Glomerular visceral epithelial cell (primary cell): ENCODE results near the gene CFAP70.
"Not testable (repeated sequence)": the region's sequence is repeated elsewhere in the genome, so short reads cannot be mapped to it uniquely, and the experiment has no call there.

Source experiments
- DNase-seq: peaks from one replicate; pipeline ENCODE4 v3.0.0-alpha.2; 2016; ENCODE audit errors: extremely low spot score

The CFAP70 gene

GRCh38 chr10:73358331-73359279 lies at the start of gene CFAP70:
Gene CFAP70, minus strand, starts transcription at chr10:73358864. Its CDS starts 4,068 bp downstream, at chr10:73354796.
- peak; percentile 96 for DNase-seq

- peak; percentile 11 for DNase-seq
Observed at GRCh38 chr10:73408061-73408460, 49.4 kb upstream of the CFAP70 start.

GRCh38 chr10:73407495-73407894 lies 48.8 kb upstream of the CFAP70 start:
- DNase-seq = no peak

DNA sequence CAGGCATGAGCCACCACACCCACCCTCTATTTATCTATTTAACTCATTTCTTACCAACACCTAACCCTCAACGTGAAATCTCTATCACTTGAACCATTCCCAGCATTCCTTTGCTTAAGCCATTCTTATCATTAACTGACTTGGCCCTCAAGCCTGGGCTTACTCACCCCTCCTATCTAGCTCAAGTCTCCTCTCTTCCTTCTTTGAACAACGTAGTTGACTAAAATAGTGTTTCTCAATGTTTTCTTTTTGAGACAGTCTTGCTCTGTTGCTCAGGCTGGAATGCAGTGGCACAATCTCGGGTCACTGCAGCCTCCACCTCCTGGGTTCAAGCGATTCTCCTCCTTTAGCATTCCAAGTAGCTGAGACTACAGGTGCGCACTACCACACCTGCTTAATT lies 48.2 kb upstream of the CFAP70 start:
- no peak for DNase-seq

GRCh38 chr10:73405556-73405955 lies 46.9 kb upstream of the CFAP70 start:
- no peak for DNase-seq

DNA sequence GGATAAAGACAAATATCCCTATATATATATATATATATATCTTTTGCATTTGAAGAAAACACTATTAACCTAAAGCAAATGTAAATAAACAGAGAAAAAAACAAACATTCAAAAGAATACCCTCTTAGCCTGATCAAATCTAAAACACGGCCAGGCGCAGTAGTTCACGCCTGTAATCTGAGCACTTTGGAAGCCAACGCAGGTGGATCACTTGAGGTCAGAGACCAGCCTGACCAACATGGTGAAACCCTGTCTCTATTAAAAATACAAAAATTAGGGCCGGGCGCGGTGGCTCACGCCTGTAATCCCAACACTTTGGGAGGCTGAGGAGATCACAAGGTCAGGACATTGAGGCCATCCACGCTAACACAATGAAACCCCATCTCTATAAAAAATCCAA lies 46.0 kb upstream of the CFAP70 start:
- DNase-seq = no peak

- no peak for DNase-seq
Observed at GRCh38 chr10:73401636-73402035, 43.0 kb upstream of the CFAP70 start.

GRCh38 chr10:73399063-73399462 lies 40.4 kb upstream of the CFAP70 start:
- DNase-seq = no peak

DNA sequence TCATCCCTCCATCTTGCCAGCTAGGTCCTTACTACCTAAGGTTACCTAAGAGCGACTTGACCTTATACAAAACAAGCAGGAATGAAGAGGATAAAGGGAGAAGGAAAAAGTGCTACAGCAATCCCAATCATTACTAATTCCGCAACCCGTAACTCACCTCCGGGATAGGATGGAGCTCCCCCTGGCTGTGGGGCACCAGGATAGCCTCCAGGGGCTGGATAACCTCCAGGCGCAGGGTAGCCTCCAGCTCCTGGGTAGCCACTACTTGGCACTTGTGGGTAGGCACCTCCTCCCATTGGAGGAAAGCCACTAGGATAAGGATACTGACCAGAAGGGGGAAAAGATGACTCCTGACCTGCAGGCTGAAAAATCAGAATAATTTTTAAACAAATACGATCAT lies 39.4 kb upstream of the CFAP70 start:
- no peak for DNase-seq

DNA sequence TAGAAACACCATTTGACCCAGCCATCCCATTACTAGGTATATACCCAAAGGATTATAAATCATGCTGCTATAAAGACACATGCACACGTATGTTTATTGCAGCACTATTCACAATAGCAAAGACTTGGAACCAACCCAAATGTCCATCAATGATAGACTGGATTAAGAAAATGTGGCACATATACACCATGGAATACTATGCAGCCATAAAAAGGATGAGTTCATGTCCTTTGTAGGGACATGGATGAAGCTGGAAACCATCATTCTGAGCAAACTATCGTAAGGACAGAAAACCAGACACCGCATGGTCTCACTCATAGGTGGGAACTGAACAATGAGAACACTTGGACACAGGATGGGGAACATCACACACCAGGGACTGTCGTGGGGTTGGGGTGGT lies 35.7 kb upstream of the CFAP70 start:
- DNase-seq = not testable (repeated sequence)

- no peak for DNase-seq
Observed at GRCh38 chr10:73388228-73388627, 29.6 kb upstream of the CFAP70 start.

GRCh38 chr10:73386583-73386982 lies 27.9 kb upstream of the CFAP70 start:
- no peak for DNase-seq

GRCh38 chr10:73379064-73379748 lies 20.5 kb upstream of the CFAP70 start:
- no peak for DNase-seq

DNA sequence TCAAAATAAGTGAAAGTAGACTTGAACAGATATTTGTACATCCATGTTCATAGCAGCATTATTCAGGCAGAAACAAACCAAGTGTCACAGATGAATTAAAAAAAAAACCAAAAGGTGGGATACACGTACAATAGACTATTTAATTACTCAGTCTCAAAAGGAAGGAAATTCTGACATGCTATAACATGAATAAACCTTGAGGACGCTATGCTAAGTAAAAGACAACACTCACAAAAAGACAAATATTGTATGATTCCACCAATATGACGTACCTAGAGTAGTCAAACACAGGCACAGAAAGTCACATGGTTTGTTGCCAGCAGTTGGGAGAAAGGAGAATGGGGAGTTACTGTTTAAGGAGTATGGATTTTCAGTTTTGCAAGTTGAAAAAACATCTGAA lies 18.0 kb upstream of the CFAP70 start:
- DNase-seq = no peak

GRCh38 chr10:73368238-73368637 lies 9.6 kb upstream of the CFAP70 start:
- DNase-seq = no peak

GRCh38 chr10:73366381-73367298 lies 8.0 kb upstream of the CFAP70 start:
- no peak for DNase-seq

DNA sequence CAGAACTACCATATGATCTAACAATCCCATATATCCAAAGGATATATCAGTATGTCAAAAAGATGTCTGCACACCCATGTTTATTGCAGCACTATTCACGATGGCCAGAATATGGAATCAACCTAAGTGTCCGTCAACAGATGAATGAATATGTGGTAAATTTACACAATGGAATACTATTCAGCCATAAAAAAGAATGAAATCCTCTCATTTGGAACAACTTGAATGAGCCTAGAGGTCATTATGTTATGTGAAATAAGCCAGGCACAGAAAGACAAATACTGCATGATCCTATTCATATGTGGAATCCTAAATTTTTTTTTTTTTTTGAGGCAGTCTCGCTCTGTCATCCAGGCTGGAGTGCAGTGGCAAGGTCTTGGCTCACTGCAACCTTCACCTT lies 6.3 kb upstream of the CFAP70 start:
- DNase-seq = no peak

GRCh38 chr10:73359492-73359891 lies 828 bp upstream of the CFAP70 start:
- no peak for DNase-seq

GRCh38 chr10:73357821-73358220 lies 843 bp downstream of the CFAP70 start:
- no peak for DNase-seq

DNA sequence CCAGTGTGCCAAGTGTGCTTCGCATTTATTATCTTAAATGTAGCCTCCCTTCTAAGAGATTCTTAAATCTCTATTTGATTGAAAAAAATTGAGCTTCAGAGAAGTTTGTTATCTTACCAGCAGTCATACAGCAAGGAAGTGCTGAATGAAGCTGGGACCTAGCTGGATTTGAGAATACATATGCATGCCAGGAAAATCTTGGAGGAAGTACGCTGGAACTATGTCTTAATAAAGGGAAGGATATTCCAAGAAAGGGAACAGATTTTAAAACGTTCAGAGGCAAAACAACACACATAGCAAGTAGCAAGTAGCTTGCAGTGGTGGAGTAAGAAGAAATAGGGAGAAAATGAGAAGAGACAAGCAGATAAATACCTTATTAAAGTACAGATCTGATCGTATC lies 1.5 kb downstream of the CFAP70 start:
- no peak for DNase-seq

DNA sequence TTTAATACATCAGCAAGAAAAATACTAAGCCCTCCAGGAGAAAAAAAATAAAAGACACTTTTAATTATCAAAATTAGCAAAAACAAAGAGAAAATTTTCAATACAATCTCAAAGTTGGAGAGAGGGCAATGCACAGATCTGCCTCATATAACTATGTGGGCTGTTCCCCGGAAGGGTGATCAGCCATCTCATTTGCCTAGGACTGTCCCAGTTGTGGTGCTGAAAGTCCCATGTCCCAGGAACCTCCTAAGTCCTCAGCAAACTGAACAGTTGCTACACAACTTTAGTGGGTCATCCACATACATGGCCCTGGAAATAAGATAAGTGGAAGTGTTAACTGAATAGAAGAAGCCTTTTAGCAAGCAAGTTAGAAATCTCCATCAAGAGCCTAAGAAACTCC lies 14.4 kb downstream of the CFAP70 start:
- DNase-seq = no peak

GRCh38 chr10:73340121-73340520 lies 18.5 kb downstream of the CFAP70 start:
- DNase-seq = no peak
